Testis (tissue), 3 donors: ENCODE data around the gene GP1BB. TPM values are rescaled to one million over a fixed set of nuclear protein-coding genes. Genes with fewer than 3 reads are reported as not detected.
"Not testable (repeated sequence)": the region's sequence is repeated elsewhere in the genome, so short reads cannot be mapped to it uniquely, and the experiment has no call there.

Source experiments
- DNase-seq: peaks from one replicate; pipeline ENCODE4 v3.0.0-alpha.2; 2019
- H3K27ac ChIP-seq, 2 donors: fragments of 200-600 bp; sonication (generic); one replicate each; pipeline ENCODE4 v1.5.1; 2019
- H3K27me3 ChIP-seq: fragments of 200-600 bp; sonication (generic); one replicate; pipeline ENCODE4 v1.5.1; 2019
- H3K36me3 ChIP-seq: fragments of 200-600 bp; sonication (generic); one replicate; pipeline ENCODE4 v1.5.1; 2017; ENCODE audit warnings: low read depth; ENCODE audit errors: missing control alignments
- H3K4me1 ChIP-seq: fragments of 200-600 bp; sonication (generic); one replicate; pipeline ENCODE4 v1.5.1; 2019
- H3K4me3 ChIP-seq, 2 donors: fragments of 200-600 bp; sonication (generic); one replicate each; pipeline ENCODE4 v1.5.1; 2017 to 2019
- H3K9me3 ChIP-seq: fragments of 200-600 bp; sonication (generic); one replicate; pipeline ENCODE4 v1.5.1; 2017
- POLR2A ChIP-seq: fragments of 450-650 bp; IDR thresholded peaks from one replicate; pipeline ENCODE4 v1.6.1; 2017; ENCODE audit warnings: antibody characterized with exemption, mild to moderate bottlenecking, moderate library complexity
- WGBS, 2 donors: methylation state at CpG; one replicate each; pipeline ENCODE4 v1.1.5; 2018; 5-methylcytosine and 5-hydroxymethylcytosine counted together
- intact Hi-C: fragments of 100-400 bp; cut with DNase I; formaldehyde crosslinking; loops from one replicate; pipeline ENCODE4 v1.15.1; 2023; ENCODE audit warnings: low total_unique reads
- polyA plus RNA-seq: library from polyadenylated mRNA; stranded (reverse); fragments of 350-450 nt; fragmentation: Illumina TruSeq; extraction: RNeasy Lipid Tissue Mini Kit (QIAGEN cat#74804); gene quantifications from one replicate; pipeline ENCODE4 v1.2.3, GENCODE V29; 2014; ENCODE audit warnings: low read depth, low replicate concordance; ENCODE audit not compliant: insufficient read depth
- total RNA-seq, 2 donors: library from RNA; depleted of rRNA; stranded (reverse); fragments of >200 nt; gene quantifications; one replicate each; pipeline ENCODE4 v1.2.3, GENCODE V29; 2016
- TF ChIP-seq, protein P1 (sequence below), 3 experiments: fragments of 450-650 bp in 2 of 3; fragments of 200-600 bp in 1 of 3; sonication (generic) in 1 of 3; IDR thresholded peaks; one replicate each; pipeline ENCODE4 v1.5.1; 2016 to 2019; ENCODE audit warnings: antibody characterized with exemption in 3 of 3, mild to moderate bottlenecking in 2 of 3, moderate library complexity in 1 of 3

GP1BB gene
- total and polyA plus RNA-seq, 3 donors from 2014 or later, result 28.0 to 65.1 TPM; not detected in 1

DNA sequence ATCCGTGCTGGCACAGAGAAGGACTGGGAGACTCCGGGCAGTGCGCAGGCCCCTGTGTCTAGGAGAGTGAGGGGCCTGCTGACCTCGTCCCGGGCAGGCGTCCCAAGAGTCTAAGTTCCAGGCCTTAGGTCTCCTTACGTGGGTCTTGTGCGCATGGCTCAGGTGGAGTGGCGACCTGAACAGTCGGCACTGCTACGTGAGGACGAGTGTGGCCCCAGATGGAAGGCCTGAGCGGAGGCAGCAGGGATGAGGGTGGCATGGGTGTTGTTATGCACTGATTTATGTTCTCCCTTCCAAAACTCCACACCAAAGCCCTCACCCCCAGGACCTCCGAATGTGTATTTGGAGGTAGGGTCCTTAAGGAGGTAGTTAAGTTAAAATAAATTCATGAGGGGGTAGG lies 29.8 kb upstream of the GP1BB start:
- no peak overlapping the region for H3K4me3 ChIP-seq
- intact Hi-C loops, result no loop called here

DNA sequence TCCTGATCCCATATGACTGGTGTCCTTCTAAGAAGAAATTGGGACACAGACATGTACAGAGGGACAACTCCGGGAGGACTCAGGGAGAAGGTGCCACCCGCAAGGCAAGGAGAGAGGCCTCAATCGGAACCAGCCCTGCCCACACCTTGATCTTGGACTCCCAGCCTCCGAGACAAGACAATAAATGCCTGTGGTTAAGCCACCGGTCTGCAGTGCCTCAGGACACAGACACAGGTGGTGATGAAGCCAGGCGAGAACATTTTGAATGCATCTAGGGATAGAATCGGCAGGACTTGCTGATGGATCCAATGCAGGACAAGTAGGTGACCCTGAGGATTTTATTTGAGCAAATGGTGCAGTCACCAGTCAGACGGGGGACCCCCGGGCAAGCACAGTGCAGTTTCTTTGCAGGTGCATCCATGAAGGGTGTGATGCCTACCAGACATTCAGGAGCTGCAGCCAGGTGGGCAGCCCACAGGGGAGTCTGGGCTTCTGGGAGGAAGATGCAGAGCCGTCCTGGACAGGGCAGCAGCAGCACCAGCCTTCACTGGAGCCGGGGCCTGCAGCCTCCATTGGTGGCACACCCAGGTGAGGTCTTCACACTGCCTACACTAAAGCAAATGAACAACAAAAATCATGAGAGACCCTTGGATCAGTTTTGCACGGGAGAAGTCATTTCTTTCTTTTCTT lies 29.2 kb upstream of the GP1BB start:
- Histone ChIP-seq H3K4me1 (peaks cover 2% of the 10 kb centered on the region), H3K4me3 (no peak overlapping the region), H3K9me3 (no peaks in the 10 kb centered on the region), H3K27me3 (no peaks in the 10 kb centered on the region), H3K36me3 (no peaks in the 10 kb centered on the region), H3K27ac (no peak overlapping the region)
- no peak for DNase-seq
- intact Hi-C loops, result no loop called here
- WGBS, 2 donors, result 91 to 94% methylated on average over 10 to 12 of the region's 12 CpGs
- TF ChIP-seq, protein P1, sequence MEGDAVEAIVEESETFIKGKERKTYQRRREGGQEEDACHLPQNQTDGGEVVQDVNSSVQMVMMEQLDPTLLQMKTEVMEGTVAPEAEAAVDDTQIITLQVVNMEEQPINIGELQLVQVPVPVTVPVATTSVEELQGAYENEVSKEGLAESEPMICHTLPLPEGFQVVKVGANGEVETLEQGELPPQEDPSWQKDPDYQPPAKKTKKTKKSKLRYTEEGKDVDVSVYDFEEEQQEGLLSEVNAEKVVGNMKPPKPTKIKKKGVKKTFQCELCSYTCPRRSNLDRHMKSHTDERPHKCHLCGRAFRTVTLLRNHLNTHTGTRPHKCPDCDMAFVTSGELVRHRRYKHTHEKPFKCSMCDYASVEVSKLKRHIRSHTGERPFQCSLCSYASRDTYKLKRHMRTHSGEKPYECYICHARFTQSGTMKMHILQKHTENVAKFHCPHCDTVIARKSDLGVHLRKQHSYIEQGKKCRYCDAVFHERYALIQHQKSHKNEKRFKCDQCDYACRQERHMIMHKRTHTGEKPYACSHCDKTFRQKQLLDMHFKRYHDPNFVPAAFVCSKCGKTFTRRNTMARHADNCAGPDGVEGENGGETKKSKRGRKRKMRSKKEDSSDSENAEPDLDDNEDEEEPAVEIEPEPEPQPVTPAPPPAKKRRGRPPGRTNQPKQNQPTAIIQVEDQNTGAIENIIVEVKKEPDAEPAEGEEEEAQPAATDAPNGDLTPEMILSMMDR (IDR thresholded peaks at IDR 0.05), result no peak
- no peak for TF ChIP-seq POLR2A

More for the DNA sequence above, 29.8 kb upstream of the GP1BB start:
- DNase-seq, result no peak
- WGBS, 2 donors, result 93 to 95% methylated on average over 14 of the region's 14 CpGs
- H3K27me3 ChIP-seq, result no peaks in the 10 kb centered on the region
- H3K9me3 ChIP-seq, result no peaks in the 10 kb centered on the region
- peaks cover 2% of the 10 kb centered on the region for H3K4me1 ChIP-seq
- TF ChIP-seq, protein P1 (IDR thresholded peaks at IDR 0.05), result no peak
- no peak for TF ChIP-seq POLR2A
- no peak overlapping the region for H3K27ac ChIP-seq
- H3K36me3 ChIP-seq, result no peaks in the 10 kb centered on the region

DNA sequence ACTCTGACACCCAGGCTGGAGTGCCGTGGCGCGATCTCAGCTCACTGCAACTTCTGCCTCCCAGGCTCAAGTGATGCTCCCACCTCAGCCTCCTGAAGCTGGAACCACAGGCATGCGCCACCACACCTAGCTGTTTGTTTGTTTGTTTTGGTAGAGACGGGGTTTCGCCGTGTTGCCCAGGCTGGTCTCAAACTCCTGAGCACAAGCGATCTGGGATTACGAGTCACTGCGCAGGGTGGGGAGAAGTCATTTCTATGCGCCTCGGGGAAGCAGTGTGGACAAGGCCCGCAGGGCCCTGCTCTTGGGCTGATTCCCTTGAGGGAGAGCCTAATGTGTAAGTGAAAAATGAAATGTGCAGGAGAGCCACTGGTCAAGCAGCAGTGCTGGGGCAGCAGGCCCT lies 28.6 kb upstream of the GP1BB start:
- DNase-seq, result no peak
- H3K27me3 ChIP-seq, result no peaks in the 10 kb centered on the region
- intact Hi-C loops, result no loop called here
- no peaks in the 10 kb centered on the region for H3K36me3 ChIP-seq
- no peaks in the 10 kb centered on the region for H3K9me3 ChIP-seq
- WGBS, 2 donors, result 85 to 89% methylated on average over 13 of the region's 13 CpGs
- TF ChIP-seq POLR2A, result no peak
- TF ChIP-seq, protein P1 (IDR thresholded peaks at IDR 0.05), result no peak
- H3K4me3 ChIP-seq, result no peak overlapping the region
- H3K27ac ChIP-seq, result no peak overlapping the region
- peaks cover 2% of the 10 kb centered on the region for H3K4me1 ChIP-seq

DNA sequence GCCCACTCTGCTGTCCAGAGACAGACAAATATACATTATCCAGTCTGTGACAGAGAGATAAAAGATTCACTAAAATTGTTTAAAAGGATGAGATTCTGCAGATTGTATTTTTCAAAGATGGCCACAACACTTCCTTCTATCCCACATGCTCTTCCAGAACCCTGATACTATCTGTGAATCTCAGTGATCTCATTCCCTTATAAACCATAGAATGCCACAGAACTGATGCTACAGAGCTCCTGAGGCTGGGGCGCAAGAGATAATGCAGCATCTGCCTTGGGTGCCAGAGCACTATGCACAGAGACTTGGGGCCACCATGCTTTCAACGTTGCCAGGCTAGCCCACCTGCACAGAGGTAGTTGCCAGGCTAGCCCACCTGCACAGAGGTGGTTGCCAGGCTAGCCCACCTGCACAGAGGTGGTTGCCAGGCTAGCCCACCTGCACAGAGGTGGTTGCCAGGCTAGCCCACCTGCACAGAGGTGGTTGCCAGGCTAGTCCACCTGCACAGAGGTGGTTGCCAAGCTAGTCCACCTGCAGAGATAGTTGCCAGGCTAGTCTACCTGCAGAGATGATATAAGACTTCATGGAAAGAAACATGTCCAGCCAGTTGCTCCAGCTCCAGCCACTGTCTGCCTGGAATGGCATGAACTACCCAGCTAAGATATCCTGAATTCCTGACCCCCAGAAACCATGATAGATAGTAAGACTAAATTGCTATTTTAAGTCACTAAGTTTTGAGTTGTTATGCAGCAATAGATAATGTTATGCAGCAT lies 26.6 kb upstream of the GP1BB start:
- no peak overlapping the region for H3K4me3 ChIP-seq
- no peaks in the 10 kb centered on the region for H3K4me1 ChIP-seq
- H3K36me3 ChIP-seq, result no peaks in the 10 kb centered on the region
- DNase-seq, result no peak
- no peak overlapping the region for H3K27ac ChIP-seq
- no peak for TF ChIP-seq POLR2A
- H3K9me3 ChIP-seq, result no peaks in the 10 kb centered on the region
- H3K27me3 ChIP-seq, result no peaks in the 10 kb centered on the region
- intact Hi-C loops, result no loop called here
- 62 to 92% methylated on average over 2 of the region's 2 CpGs for WGBS, 2 donors

DNA sequence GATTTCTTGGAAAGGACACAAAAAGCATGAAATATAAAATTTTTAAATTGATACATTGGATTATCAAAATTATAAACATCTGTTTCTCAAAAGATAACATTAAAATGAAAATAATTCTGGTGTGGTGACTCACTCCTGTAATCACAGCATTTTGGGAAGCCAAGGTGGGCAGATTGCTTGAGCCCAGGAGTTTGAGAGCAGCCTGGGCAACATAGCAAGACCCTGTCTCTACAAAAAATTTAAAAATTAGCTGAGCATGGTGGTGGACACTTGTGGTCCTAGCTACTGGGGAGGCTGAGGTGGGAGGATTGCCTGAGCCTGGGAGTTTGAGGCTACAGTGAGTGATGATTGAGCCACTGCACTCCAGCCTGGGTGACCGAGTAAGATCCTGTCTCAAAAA lies 25.5 kb upstream of the GP1BB start:
- DNase-seq, H3K4me3 ChIP-seq, H3K36me3 ChIP-seq, H3K9me3 ChIP-seq, H3K4me1 ChIP-seq, H3K27ac ChIP-seq, intact Hi-C loops, H3K27me3 ChIP-seq: not testable (repeated sequence)
- 78 to 91% methylated on average over 1 of the region's 1 CpG for WGBS, 2 donors
